Measurements from ENCODE around the gene NDUFS3.

The NDUFS3 gene

GRCh38 chr11:47592970-47593369, 14.1 kb downstream of the NDUFS3 start:
- DNase-seq = no peak

- no peak for DNase-seq
Observed at GRCh38 chr11:47593492-47593933, 14.6 kb downstream of the NDUFS3 start.

- DNase-seq = no peak
Observed at GRCh38 chr11:47593934-47594855, 15.3 kb downstream of the NDUFS3 start, which contains the start of gene C1QTNF4. TSS of gene C1QTNF4 (minus strand) at chr11:47594411. CDS start at chr11:47590810, 3,601 bp downstream.

- DNase-seq = peak; percentile 12
Observed at GRCh38 chr11:47595029-47595428, 16.2 kb downstream of the NDUFS3 start.

- DNase-seq = no peak
Observed at GRCh38 chr11:47595967-47596366, 17.1 kb downstream of the NDUFS3 start.

- no peak for DNase-seq
Observed at GRCh38 chr11:47599902-47600301, 21.0 kb downstream of the NDUFS3 start.

- DNase-seq = no peak
Observed at GRCh38 chr11:47603295-47603694, 24.4 kb downstream of the NDUFS3 start.

GRCh38 chr11:47605921-47606320, 27.0 kb downstream of the NDUFS3 start:
- DNase-seq = no peak

- DNase-seq = no peak
Observed at GRCh38 chr11:47606731-47607130, 27.9 kb downstream of the NDUFS3 start.

- DNase-seq = no peak
Observed at GRCh38 chr11:47607380-47607779, 28.5 kb downstream of the NDUFS3 start.

- DNase-seq = no peak
Observed at GRCh38 chr11:47609675-47610074, 30.8 kb downstream of the NDUFS3 start.

GRCh38 chr11:47611348-47611794, 32.5 kb downstream of the NDUFS3 start:
- no peak for DNase-seq

GRCh38 chr11:47615249-47615648, 36.4 kb downstream of the NDUFS3 start:
- DNase-seq = no peak

- DNase-seq = peak; percentile 50
Observed at GRCh38 chr11:47616726-47617416, 38.0 kb downstream of the NDUFS3 start.

GRCh38 chr11:47617417-47617809, 38.5 kb downstream of the NDUFS3 start:
- DNase-seq = peak; percentile 51

- DNase-seq = no peak
Observed at GRCh38 chr11:47620836-47621378, 42.0 kb downstream of the NDUFS3 start.

GRCh38 chr11:47626234-47626633, 47.4 kb downstream of the NDUFS3 start:
- no peak for DNase-seq

- no peak for DNase-seq
Observed at GRCh38 chr11:47628026-47628425, 49.2 kb downstream of the NDUFS3 start.

- DNase-seq = no peak
Observed at GRCh38 chr11:47631473-47631872, 52.6 kb downstream of the NDUFS3 start.

All from DMS79 (cell line).